SIG-M5 treated with dmso at 0.1 percent for 504 hours (cell line): ENCODE measurements around the gene YPEL3.
"Not testable (repeated sequence)": the region's sequence is repeated elsewhere in the genome, so short reads cannot be mapped to it uniquely, and the experiment has no call there.

Experiments
- DNase-seq: peaks from one replicate; lab custom pipeline; 2025; ENCODE audit not compliant: unreplicated experiment; lab: John Stamatoyannopoulos, UW

YPEL3 gene

DNA sequence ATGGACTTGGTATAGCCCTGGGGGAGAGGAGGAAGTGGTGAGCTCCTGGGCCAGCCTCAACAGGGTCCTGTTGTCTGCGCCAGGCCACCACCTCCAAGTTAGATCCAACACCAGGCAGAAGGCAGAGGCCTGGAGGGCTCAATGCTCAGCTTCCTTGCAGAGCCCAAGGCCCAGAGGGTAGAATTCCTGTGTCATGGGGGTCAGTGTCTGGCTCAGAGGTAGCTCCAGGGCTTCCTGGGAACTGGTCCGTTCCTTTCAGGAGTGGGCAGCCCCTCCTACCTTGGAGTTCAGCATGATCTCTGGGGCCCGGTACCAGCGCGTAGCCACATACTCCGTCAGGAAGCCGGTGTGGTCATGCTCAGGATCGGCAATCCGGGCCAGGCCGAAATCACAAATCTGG is 21.8 kb upstream of the YPEL3 start:
- DNase-seq = no peak

- no peak for DNase-seq
These were observed 20.5 kb upstream of the YPEL3 start for GRCh38 chr16:30116291-30117207.

DNA sequence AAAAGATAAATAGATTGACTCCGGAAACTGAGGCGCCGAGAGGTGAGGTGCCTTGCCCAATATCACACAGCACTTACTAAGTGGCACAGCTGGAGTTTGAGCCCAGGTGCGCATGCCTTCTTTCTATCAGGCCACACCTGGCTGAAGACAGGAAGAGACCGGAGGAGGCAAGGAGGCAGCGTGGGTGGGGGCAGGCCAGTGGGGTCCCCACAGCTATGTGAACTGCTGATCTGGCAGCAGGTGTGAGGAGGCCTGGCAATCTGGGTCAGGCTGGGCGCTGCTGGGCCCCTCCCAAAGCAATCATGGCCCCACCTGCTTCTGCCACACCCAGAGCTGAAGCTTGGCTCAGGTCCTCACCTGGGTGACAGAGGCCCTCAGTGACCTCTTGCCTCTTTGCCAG is 19.2 kb upstream of the YPEL3 start:
- DNase-seq = no peak

- not testable (repeated sequence) for DNase-seq
These were observed 18.8 kb upstream of the YPEL3 start for GRCh38 chr16:30114833-30115232.

DNA sequence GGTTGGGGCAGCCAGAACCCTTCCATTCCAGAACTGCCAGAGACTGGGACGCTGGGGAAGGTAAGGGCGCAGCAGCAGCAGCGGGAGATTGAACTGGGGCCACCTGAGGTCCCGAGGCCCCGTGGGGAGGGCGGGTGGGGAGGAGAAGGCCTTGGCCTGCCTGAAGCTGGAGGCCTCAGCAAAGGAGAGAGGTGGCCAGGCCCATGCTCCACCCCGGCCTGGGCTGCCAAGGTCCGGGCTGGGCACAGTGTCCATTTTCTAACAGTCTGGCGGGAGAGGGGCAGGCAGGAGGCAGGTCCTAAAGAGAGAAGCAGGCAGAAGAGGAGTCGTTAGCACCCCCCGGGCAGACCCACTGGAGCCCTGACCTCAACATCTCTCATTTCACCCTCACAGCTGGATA is 18.4 kb upstream of the YPEL3 start:
- no peak for DNase-seq

- DNase-seq = no peak
These were observed 17.8 kb upstream of the YPEL3 start for GRCh38 chr16:30113711-30114333.

- no peak for DNase-seq
These were observed 17.2 kb upstream of the YPEL3 start, which contains the start of gene GDPD3 for GRCh38 chr16:30113031-30113710. Gene GDPD3 (minus strand): TSS chr16:30113537. CDS start chr16:30113478, 59 bp downstream.

DNA sequence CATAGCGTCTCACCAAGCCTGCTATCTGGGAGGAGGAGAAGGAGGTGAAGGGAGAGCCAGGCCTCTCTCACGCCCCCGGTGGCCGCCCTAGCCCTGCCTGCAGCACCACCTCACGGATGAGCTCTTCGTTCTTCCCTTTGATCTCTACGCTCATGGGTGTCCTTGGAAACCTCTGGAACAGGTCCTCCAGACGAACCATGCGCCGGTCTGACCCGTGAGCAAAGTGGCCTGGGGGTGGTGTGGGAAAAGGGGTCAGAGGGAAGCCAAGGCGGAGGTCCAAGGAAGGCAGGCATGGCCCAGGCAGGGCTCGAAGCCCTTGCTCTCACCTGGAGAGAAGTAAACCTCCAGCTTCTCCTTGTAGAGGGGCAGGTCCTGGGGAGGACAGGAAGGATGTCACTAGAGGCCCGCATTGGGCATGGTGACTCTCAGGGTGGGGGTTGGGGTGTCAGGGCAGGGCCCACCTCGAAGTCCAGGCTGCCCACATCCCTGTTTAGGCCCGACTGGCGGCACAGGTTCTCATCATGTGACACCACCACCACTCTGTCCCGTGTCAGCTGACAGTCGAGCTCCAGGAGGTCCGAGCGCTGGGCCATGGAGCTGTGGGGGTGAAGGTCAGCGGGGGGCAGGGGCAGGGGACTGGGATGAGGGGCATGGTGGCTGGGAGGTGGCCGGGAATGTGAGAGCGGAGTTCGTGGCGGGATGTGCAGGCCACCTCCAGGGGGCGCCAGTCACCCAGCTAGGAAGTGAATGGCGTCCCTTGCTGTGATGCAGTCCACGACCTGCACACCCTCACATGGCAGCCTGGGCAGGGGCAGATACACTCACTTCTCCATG is 16.4 kb upstream of the YPEL3 start:
- no peak for DNase-seq

- DNase-seq = no peak
These were observed 14.6 kb upstream of the YPEL3 start for GRCh38 chr16:30110661-30111060.

DNA sequence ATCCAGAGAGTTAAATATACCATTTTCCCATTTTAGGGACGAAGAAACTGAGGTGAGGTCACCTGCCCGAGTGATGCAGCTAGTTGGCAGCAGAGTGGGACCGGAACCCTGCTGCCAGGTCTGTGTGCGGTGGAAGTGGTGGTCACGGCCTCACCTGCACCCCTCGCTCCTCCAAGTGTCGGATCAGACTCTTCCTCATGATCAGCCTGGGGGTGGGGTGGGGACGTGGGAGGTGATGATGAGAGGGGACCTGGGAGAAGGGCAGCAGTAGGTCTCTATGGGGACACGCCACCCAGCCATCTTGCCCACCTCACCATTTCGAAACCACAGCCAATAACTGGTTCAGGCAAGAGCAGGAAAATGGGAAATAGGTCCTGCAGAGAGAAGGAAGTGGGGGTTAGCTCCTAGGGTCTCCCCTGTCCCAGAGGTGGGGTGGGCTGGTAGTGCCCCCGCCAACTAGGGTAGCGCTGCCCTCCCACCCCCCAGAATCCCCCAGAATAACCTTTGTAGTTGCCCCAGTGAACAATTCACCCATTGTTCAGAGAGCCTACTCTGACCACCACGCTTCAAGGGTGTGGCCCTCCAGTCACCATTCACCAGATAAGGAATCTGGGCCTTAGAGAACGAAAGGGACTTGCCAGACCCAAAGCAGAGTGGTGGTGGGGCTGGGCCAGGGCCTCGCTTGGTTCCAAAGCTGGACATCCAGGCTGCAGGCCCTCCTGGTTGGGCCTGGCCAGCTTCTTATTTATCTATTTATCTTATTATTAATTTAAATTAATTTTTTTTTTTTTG is 12.2 kb upstream of the YPEL3 start:
- no peak for DNase-seq

- peak; percentile 30 for DNase-seq
These were observed 8.5 kb upstream of the YPEL3 start for GRCh38 chr16:30104492-30104891.

GRCh38 chr16:30104090-30104489 is 8.1 kb upstream of the YPEL3 start:
- DNase-seq = no peak

GRCh38 chr16:30096862-30097563 is 1.0 kb upstream of the YPEL3 start:
- DNase-seq = no peak

- DNase-seq = no peak
These were observed 591 bp downstream of the YPEL3 start for GRCh38 chr16:30095166-30096078.

GRCh38 chr16:30094541-30095165 is 1.4 kb downstream of the YPEL3 start:
- no peak for DNase-seq

DNA sequence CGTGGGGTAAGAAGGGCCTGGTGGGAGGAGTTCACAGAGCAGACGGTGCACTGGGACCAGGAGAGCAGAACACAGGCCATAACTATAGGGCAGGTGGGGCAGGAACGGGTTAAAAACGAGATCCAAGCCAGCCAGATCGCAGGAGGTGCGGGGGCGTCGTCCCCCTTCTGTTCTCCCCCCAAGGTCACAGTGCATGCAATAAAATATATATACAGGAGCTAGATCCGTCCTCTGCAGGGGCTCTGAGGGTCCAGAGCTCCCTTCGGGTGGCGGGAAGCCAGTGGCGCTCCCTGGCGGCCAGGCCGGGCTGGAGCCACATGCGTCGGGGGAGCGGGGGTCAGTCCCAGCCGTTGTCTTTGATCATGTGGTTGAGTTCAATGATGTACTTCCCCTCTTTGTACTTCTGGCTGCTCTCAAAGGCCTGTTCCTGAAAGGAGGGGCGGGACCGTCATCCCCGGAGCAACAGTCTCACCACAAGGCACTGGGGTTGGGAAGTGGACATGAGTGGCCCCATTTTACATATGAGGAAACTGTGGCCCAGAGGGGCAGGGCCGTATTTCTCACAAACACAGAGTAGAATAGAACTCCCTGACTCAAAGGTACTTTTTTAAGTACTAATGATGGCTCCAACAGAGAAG is 3.5 kb downstream of the YPEL3 start:
- peak; percentile 97 for DNase-seq
